A673 (cell line): Measurements from ENCODE around the gene UPK2. TPM values are rescaled to one million over a fixed set of nuclear protein-coding genes. Genes with fewer than 3 reads are reported as not detected.

ENCODE experiments used
- BruUV-seq: library from RNA; stranded (reverse); fragments of 400-500 nt; replicated peaks from 2 replicates; lab custom pipeline; 2021; lab: Mats Ljungman, UMichigan
- CTCF ChIA-PET: fragments of 300-600 bp; sonication (Branson Sonifier 250); formaldehyde crosslinking; loops from one replicate; lab custom pipeline; 2022; ENCODE audit warnings: antibody characterized with exemption; lab: Charles Lee
- POLR2A ChIA-PET: fragments of 300-600 bp; sonication (Branson Sonifier 250); formaldehyde crosslinking; loops from one replicate; lab custom pipeline; 2022; ENCODE audit warnings: antibody characterized with exemption; ENCODE audit not compliant: low non-redundant PET; lab: Charles Lee
- DNase-seq: peaks from one replicate; pipeline ENCODE4 v3.0.0-alpha.2; 2015; ENCODE audit warnings: low spot score
- H3K27ac ChIP-seq: fragments of 200-600 bp; sonication (generic); 2 replicates; pipeline ENCODE4 v1.5.1; 2016; ENCODE audit warnings: mixed run types, low read depth, mild to moderate bottlenecking, mixed read lengths, antibody characterized with exemption, low read length; ENCODE audit not compliant: poor library complexity, severe bottlenecking
- H3K27me3 ChIP-seq: fragments of 200-600 bp; sonication (generic); replicated peaks from 2 replicates; pipeline ENCODE4 v1.6.1; 2017; ENCODE audit warnings: mixed run types, low read depth, mild to moderate bottlenecking, mixed read lengths, antibody characterized with exemption, low read length; ENCODE audit not compliant: insufficient read depth, poor library complexity
- H3K36me3 ChIP-seq: fragments of 200-600 bp; sonication (generic); 2 replicates; pipeline ENCODE4 v1.6.1; 2016; ENCODE audit warnings: mixed run types, mild to moderate bottlenecking, mixed read lengths, antibody characterized with exemption, low read length; ENCODE audit not compliant: insufficient read depth, poor library complexity, severe bottlenecking
- H3K4me1 ChIP-seq: fragments of 200-600 bp; sonication (generic); 2 replicates; pipeline ENCODE4 v1.6.1; 2017; ENCODE audit warnings: mixed run types, mild to moderate bottlenecking, mixed read lengths, antibody characterized with exemption, low read length; ENCODE audit not compliant: insufficient read depth, poor library complexity, severe bottlenecking
- H3K4me3 ChIP-seq: fragments of 200-600 bp; sonication (generic); 2 replicates; pipeline ENCODE4 v1.5.1; 2016; ENCODE audit warnings: low read depth, mixed run types, mild to moderate bottlenecking, mixed read lengths, low read length; ENCODE audit not compliant: poor library complexity, severe bottlenecking
- H3K9me3 ChIP-seq: fragments of 200-600 bp; sonication (generic); 2 replicates; pipeline ENCODE4 v1.6.1; 2016; ENCODE audit warnings: mixed run types, low read depth, mild to moderate bottlenecking, mixed read lengths, antibody characterized with exemption, low read length; ENCODE audit not compliant: poor library complexity, severe bottlenecking
- CTCF ChIP-seq: fragments of 300-800, 200-600 bp; sonication (generic); conservative IDR thresholded peaks from 2 replicates; pipeline ENCODE4 v1.5.1; 2017; ENCODE audit warnings: low read depth, mild to moderate bottlenecking, antibody characterized with exemption, low read length, moderate library complexity, mixed read lengths
- EZH2 ChIP-seq: fragments of 200-600 bp; sonication (generic); IDR thresholded peaks from 2 replicates; pipeline ENCODE4 v1.6.1; 2017; ENCODE audit warnings: borderline replicate concordance, low read depth, mild to moderate bottlenecking, mixed read lengths, antibody characterized with exemption, low read length; ENCODE audit not compliant: poor library complexity, severe bottlenecking
- intact Hi-C: fragments of 100-400 bp; cut with micrococcal nuclease; formaldehyde crosslinking; loops from one replicate; pipeline ENCODE4 v1.10.0; 2022; ENCODE audit not compliant: unreplicated experiment
- total RNA-seq: library from RNA; stranded (reverse); gene quantifications from 2 replicates; pipeline ENCODE4 v1.2.3, GENCODE V29; 2021

UPK2 gene
- total RNA-seq, 1 experiment from 2014 or later = not detected

- peak overlapping the region; percentile 88 for H3K27ac ChIP-seq
- intact Hi-C loops = no loop called here
- no peaks in the 10 kb centered on the region for H3K36me3 ChIP-seq
- CTCF ChIA-PET = interaction anchor here (0.6 kb wide), 1 partner anchor 87 kb away, joined by 9 read pairs; no protein-coding TSS in a partner anchor
- peak overlapping the region; percentile 97 for H3K4me3 ChIP-seq
- H3K9me3 ChIP-seq = no peaks in the 10 kb centered on the region
- no peaks in the 10 kb centered on the region for H3K27me3 ChIP-seq
- DNase-seq = no peak
- no TSS peak for BruUV-seq
- POLR2A ChIA-PET = interaction anchor here (0.8 kb wide), 1 partner anchor 15 kb away, joined by 3 read pairs; no protein-coding TSS in a partner anchor
- H3K4me1 ChIP-seq = peaks cover 67% of the 10 kb centered on the region
- TF ChIP-seq CTCF (no peak), EZH2 (no peak)
Measured at GRCh38 chr11:118923721-118924587, 32.1 kb upstream of the UPK2 start.

GRCh38 chr11:118924591-118925585, 31.2 kb upstream of the UPK2 start:
- ChIA-PET POLR2A (interaction anchor here (0.8 kb wide), 2 partner anchors 16 to 29 kb away, joined by 3 read pairs; no protein-coding TSS in a partner anchor), CTCF (interaction anchor here (0.6 to 1.0 kb wide), 5 partner anchors 11 to 160 kb away, joined by 5 to 9 read pairs (median 6); no protein-coding TSS in a partner anchor)
- Histone ChIP-seq H3K9me3 (no peaks in the 10 kb centered on the region), H3K36me3 (no peaks in the 10 kb centered on the region), H3K4me1 (peaks cover 59% of the 10 kb centered on the region), H3K27ac (peak overlapping the region; percentile 88), H3K4me3 (peak overlapping the region; percentile 97), H3K27me3 (no peaks in the 10 kb centered on the region)
- intact Hi-C loops = loop anchor here (5.0 kb wide), 1 partner anchor 177 kb away; the partner anchor contains the start of gene DPAGT1
- TSS peak; percentile 31 for BruUV-seq
- no peak for TF ChIP-seq EZH2
- no peak for TF ChIP-seq CTCF
- DNase-seq = peak; percentile 72

GRCh38 chr11:118927554-118928100, 28.5 kb upstream of the UPK2 start:
- Histone ChIP-seq H3K4me1 (peaks cover 40% of the 10 kb centered on the region), H3K9me3 (no peaks in the 10 kb centered on the region), H3K27me3 (no peaks in the 10 kb centered on the region), H3K4me3 (peak overlapping the region; percentile 70), H3K27ac (peak overlapping the region; percentile 14), H3K36me3 (no peaks in the 10 kb centered on the region)
- intact Hi-C loops = loop anchor here (1.0 to 5.0 kb wide), 3 partner anchors 20 to 175 kb away; partner anchors contain the start of genes DDX6 and DPAGT1
- BruUV-seq = no TSS peak
- DNase-seq = no peak
- CTCF ChIA-PET = interaction anchor here (0.6 to 3.7 kb wide), 5 partner anchors 14 to 98 kb away, joined by 4 to 49 read pairs (median 7); no protein-coding TSS in a partner anchor
- TF ChIP-seq EZH2 (no peak), CTCF (no peak)
- POLR2A ChIA-PET = interaction anchor here (0.6 kb wide), 1 partner anchor 19 kb away, joined by 12 read pairs; no protein-coding TSS in a partner anchor
